GM12892 (cell line): ENCODE results near the gene C2orf92.

ENCODE experiments used
- DNase-seq: peaks from one replicate; pipeline ENCODE4 v3.0.0; 2011; ENCODE audit not compliant: insufficient read length
- FAIRE-seq: peaks from 2 replicates; lab custom pipeline; 2011; peaks lifted over from hg19 to GRCh38; lab: Jason Lieb, UNC
- POLR2A ChIP-seq: IDR thresholded peaks from 2 replicates; pipeline ENCODE4 v1.6.1; 2011; ENCODE audit warnings: low read depth, low read length, control low read depth
- POLR2AphosphoS5 ChIP-seq: IDR thresholded peaks from 2 replicates; pipeline ENCODE4 v1.6.1; 2011; ENCODE audit warnings: low read depth, low read length, control low read depth
- TAF1 ChIP-seq: IDR thresholded peaks from 2 replicates; pipeline ENCODE4 v1.6.1; 2011; ENCODE audit warnings: low read depth, mild to moderate bottlenecking, control low read depth, low read length, borderline replicate concordance

C2orf92 gene

DNA sequence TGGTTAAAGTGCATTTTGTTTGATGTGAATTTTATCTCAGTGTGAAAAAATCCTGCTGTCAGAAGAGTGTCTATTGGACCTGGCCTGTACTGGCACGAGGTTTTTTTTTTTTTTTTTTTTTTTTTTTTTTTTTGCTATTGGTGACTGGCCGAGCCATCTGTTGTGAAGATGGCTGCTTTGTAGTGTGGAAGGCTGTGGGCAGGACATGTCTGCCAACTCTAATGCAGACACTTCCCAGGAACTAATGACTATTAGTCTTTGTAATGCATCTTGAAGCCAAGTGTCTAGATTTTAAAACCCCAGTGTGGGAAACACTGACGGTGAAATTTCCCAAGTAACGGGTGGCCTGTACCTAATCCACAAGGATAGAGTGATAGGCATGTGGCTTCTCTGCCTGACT is 78.2 kb downstream of the C2orf92 start:
- no peak for TF ChIP-seq POLR2AphosphoS5
- no peak for TF ChIP-seq POLR2A
- TF ChIP-seq TAF1 = no peak
- FAIRE-seq (no peak), DNase-seq (no peak)

DNA sequence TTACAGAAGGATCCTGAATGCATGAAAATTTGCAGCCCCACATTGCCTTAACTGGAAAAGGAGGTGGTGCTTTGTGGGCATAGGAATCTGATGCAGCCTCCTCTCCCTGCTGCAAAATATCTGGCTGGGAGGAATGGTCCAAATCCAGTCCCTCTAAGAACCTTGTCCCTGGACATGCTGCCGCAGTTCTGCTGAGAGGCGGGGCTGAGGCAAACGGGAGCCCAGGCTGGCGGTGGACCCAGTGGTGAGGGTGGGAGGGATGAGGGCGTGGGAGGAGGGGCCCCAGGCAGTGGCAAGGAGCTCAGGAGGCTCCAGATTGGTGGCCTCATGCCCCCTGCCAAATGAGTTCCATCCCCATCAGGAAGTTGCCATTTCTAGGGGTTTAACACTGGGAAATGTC is 80.1 kb downstream of the C2orf92 start:
- FAIRE-seq (no peak), DNase-seq (no peak)
- TF ChIP-seq POLR2A (no peak), POLR2AphosphoS5 (no peak), TAF1 (no peak)

DNA sequence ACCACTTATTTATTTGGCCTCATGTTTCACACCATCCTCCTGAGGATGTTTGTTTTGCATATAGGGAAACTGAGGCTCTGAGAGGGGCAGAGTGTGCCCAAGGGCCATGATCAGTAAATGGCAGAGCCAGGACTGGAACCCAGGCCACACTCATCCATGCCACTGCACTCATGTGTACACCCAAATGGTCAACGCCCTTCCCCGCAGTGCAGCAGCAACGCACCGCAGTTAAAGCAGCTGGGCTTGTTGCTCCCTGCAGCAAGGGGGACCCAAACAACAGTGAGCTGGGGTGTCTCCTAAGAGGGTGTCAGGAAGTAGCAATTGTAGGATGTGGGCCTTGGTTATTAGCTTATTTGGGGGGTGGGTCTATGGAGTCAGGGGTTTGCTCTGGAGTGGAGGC is 80.5 kb downstream of the C2orf92 start:
- no peak for FAIRE-seq
- TF ChIP-seq TAF1 (no peak), POLR2A (no peak), POLR2AphosphoS5 (no peak)

DNA sequence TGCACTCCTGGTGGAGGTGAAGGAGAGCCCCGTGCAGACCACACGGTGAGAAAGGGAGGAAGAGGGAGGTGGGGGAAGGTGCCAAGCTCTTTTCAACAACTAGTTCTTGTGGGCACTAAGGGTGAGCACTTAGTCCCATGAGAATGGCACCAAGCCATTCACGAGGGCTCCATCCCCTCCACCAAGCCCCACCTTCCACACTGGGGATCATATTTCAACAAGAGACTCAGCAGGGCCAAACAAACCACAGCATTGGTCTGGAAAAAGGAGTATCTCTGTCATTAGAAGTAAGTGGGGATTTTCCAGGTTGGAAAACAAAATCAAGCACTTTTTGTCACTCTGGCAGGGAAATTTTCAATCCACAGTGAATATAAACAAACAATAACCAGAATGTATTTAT is 82.2 kb downstream of the C2orf92 start:
- DNase-seq (no peak), FAIRE-seq (no peak)

More for the DNA sequence above, 80.5 kb downstream of the C2orf92 start:
- no peak for DNase-seq

More for the DNA sequence above, 82.2 kb downstream of the C2orf92 start:
- no peak for TF ChIP-seq POLR2A
- no peak for TF ChIP-seq TAF1
- TF ChIP-seq POLR2AphosphoS5 = no peak
